ENCODE data around the gene IMPG2. TPM values are rescaled to one million over a fixed set of nuclear protein-coding genes. Genes with fewer than 3 reads are reported as not detected.

IMPG2 gene
- total RNA-seq, 1 experiment from 2014 or later, result 0.04 TPM

- ATAC-seq, result no peak
- peaks cover 6% of the 10 kb centered on the region; the same call in 1 of the 2 replicates for H3K9me3 Mint-ChIP-seq
- TF ChIP-seq CDX4 (CRISPR knock-in tag; IDR thresholded peaks at IDR 0.05; ENCODE audit: borderline replicate concordance) (no peak), MXD4 (CRISPR knock-in tag; IDR thresholded peaks at IDR 0.05; ENCODE audit: borderline replicate concordance) (no peak), SP1 (CRISPR knock-in tag; conservative IDR thresholded peaks at IDR 0.05) (no peak), PREB (CRISPR knock-in tag; IDR thresholded peaks at IDR 0.05; ENCODE audit: borderline replicate concordance) (no peak), CREM (CRISPR knock-in tag; IDR thresholded peaks at IDR 0.05) (no peak), ZNF263 (CRISPR knock-in tag; IDR thresholded peaks at IDR 0.05; ENCODE audit: low read depth) (no peak), ATF6 (CRISPR knock-in tag; IDR thresholded peaks at IDR 0.05) (no peak), ZNF423 (CRISPR knock-in tag; IDR thresholded peaks at IDR 0.05) (no peak), ZBTB21 (CRISPR knock-in tag; IDR thresholded peaks at IDR 0.05; ENCODE audit: borderline replicate concordance) (no peak), FOXK1 (CRISPR knock-in tag; IDR thresholded peaks at IDR 0.05) (no peak)
- no peak overlapping the region for H3K4me3 Mint-ChIP-seq
- DNase-seq (ENCODE audit: low spot score), result no peak
- no peak overlapping the region for H3K27ac Mint-ChIP-seq
- ChIA-PET POLR2A (no interaction called here), CTCF (no interaction called here)
- peaks cover 82% of the 10 kb centered on the region for H3K27me3 Mint-ChIP-seq (ENCODE audit: low read depth)
- H3K36me3 Mint-ChIP-seq, result no peaks in the 10 kb centered on the region
- H3K4me1 Mint-ChIP-seq, result peaks cover 3% of the 10 kb centered on the region
These were observed 53.8 kb downstream of the IMPG2 start for GRCh38 chr3:101266566-101266965.

- Mint-ChIP-seq H3K36me3 (no peaks in the 10 kb centered on the region), H3K27ac (no peak overlapping the region), H3K4me1 (no peaks in the 10 kb centered on the region), H3K4me3 (no peak overlapping the region), H3K27me3 (ENCODE audit: low read depth) (peaks cover 82% of the 10 kb centered on the region), H3K9me3 (peaks cover 6% of the 10 kb centered on the region; the same call in 1 of the 2 replicates)
- ATAC-seq, result no peak
- TF ChIP-seq ZNF532 (CRISPR knock-in tag; IDR thresholded peaks at IDR 0.05; ENCODE audit: borderline replicate concordance) (no peak), ZNF416 (CRISPR knock-in tag; IDR thresholded peaks at IDR 0.05) (no peak), ESRRA (CRISPR knock-in tag; IDR thresholded peaks at IDR 0.05; ENCODE audit: borderline replicate concordance) (no peak)
- ChIA-PET POLR2A (no interaction called here), CTCF (no interaction called here)
- no peak for DNase-seq (ENCODE audit: low spot score)
These were observed 54.3 kb downstream of the IMPG2 start for GRCh38 chr3:101266071-101266470.

- ATAC-seq, result no peak
- Mint-ChIP-seq H3K27ac (no peak overlapping the region), H3K4me1 (no peaks in the 10 kb centered on the region), H3K27me3 (ENCODE audit: low read depth) (peaks cover 66% of the 10 kb centered on the region), H3K4me3 (no peak overlapping the region), H3K9me3 (peaks cover 6% of the 10 kb centered on the region; the same call in 1 of the 2 replicates), H3K36me3 (no peaks in the 10 kb centered on the region)
- no peak for DNase-seq (ENCODE audit: low spot score)
- ChIA-PET CTCF (no interaction called here), POLR2A (no interaction called here)
- TF ChIP-seq ELF4 (CRISPR knock-in tag; IDR thresholded peaks at IDR 0.05; ENCODE audit: low read depth) (no peak), NFYB (CRISPR knock-in tag; conservative IDR thresholded peaks at IDR 0.05; ENCODE audit: low read depth) (no peak), FOXK1 (CRISPR knock-in tag; IDR thresholded peaks at IDR 0.05) (no peak), ZNF317 (CRISPR knock-in tag; IDR thresholded peaks at IDR 0.05; ENCODE audit: borderline replicate concordance, low read depth) (no peak), CDX4 (CRISPR knock-in tag; IDR thresholded peaks at IDR 0.05; ENCODE audit: borderline replicate concordance) (no peak), MXD4 (CRISPR knock-in tag; IDR thresholded peaks at IDR 0.05; ENCODE audit: borderline replicate concordance) (no peak), RELA (CRISPR knock-in tag; IDR thresholded peaks at IDR 0.05; ENCODE audit: borderline replicate concordance) (no peak), IRF1 (CRISPR knock-in tag; IDR thresholded peaks at IDR 0.05) (no peak), MLX (CRISPR knock-in tag; IDR thresholded peaks at IDR 0.05) (no peak)
These were observed 57.8 kb downstream of the IMPG2 start for GRCh38 chr3:101262393-101263240.
